Hypothalamus (tissue), 51 donors: ENCODE measurements around the gene SLC25A21.
"Not testable (repeated sequence)": the region's sequence is repeated elsewhere in the genome, so short reads cannot be mapped to it uniquely, and the experiment has no call there.

Source experiments
- DNase-seq, 51 donors: peaks; one replicate each; lab custom pipeline; 2025; lab: John Stamatoyannopoulos, UW

SLC25A21 gene

DNA sequence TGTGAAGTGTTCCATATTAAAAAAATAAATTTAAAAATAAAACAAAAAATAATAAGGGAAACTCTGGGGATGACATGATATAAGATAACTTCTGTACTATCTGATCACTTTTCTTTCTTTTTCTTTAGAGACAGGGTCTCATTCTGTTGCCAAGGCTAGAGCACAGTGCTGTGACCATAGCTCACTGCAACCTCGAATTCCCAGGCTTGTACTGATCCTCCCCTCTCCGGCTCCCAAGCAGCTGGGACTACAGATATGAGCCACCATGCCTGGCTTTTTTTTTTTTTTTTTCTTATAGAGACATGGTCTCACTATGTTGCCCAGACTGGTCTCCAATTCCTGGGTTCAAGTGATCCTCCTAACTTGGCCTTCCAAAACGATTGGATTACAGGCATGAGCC lies 14.9 kb upstream of the SLC25A21 start:
- DNase-seq, result no peak

DNA sequence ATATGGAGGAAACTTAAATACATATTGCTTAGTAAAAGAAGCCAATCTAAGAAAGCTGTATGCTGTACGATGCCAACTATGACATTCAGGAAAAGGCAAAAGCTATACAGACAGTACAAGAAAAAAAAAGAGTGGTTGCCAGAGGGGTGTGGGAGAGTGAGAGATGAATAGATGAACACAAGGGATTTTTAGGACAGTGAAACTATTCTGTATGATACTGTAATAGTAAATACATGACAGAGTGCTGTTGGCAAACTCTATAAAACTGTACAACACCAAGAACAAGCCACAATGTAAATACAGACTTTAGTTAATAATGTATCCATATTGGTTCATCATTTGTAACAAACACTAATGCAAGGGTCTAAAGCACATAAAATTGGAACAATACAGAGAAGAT lies 14.5 kb upstream of the SLC25A21 start:
- DNase-seq, result no peak

DNA sequence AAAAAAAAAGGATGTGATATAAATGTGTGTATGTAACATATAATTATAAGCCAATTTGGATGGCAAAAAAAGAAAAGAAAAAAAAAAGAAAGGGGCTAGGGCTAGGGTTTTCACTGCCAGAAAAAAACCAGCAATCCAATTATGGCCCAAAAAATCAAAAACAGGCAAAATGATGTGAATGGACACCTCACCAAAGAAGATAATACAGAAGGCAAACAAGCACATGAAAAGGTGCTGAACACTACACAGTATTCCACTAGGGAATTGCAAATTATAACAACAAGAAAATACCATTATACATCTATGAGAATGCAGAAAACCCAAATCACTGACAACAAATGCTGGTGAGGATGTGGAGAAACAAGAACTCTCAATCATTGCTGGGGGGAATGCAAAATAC lies 13.3 kb upstream of the SLC25A21 start:
- no peak for DNase-seq

DNA sequence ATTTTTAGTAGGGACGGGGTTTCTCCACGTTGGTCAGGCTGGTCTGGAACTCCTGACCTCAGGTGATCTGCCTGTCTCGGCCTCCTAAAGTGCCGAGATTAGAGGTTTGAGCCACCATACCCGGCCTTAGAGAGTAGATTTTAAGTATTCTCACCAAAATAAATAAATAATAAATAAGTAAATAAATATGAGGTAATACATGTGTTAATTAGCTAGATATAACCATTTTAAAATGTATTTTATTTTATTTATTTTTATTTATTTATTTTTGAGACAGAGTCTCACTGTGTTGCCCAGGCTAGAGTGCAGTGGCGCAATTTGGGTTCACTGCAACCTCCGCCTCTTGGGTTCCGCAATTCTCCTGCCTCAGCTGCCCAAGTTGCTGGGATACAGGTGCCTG lies 12.1 kb upstream of the SLC25A21 start:
- DNase-seq, result not testable (repeated sequence)

DNA sequence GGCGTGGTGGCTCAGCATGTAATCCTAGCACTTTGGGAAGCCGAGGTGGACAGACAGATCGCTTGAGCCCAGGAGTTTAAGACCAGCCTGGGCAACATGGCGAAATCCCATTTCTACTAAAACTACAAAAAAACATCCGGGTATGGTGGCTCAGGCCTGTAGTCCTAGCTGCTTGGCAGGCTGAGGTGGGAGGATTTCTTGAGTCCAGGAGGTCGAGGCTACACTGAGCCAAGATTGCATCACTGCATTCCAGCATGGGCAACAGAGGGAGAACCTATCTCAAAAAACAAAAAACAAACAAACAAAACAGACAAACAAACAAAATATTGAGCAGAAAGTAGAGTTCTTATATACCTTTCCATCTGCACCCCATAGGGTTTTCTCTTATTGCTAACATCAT lies 9.0 kb upstream of the SLC25A21 start:
- DNase-seq, result no peak

DNA sequence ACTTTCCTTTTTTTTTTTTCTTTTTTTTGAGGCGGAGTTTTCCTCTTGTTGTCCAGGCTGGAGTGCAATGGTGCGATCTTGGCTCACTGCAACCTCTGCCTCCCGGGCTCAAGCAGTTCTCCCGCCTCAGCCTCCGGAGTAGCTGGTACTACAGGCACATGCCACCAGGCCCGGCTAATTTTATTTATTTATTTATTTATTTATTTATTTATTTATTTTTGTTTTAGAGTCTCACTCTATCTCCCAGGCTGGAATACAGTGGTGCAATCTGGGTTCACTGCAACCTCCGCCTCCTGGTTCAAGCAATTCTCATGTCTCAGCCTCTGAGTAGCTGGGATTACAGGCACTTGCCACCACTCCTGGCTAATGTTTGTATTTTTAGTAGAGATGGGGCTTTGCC lies 8.5 kb upstream of the SLC25A21 start:
- not testable (repeated sequence) for DNase-seq

DNA sequence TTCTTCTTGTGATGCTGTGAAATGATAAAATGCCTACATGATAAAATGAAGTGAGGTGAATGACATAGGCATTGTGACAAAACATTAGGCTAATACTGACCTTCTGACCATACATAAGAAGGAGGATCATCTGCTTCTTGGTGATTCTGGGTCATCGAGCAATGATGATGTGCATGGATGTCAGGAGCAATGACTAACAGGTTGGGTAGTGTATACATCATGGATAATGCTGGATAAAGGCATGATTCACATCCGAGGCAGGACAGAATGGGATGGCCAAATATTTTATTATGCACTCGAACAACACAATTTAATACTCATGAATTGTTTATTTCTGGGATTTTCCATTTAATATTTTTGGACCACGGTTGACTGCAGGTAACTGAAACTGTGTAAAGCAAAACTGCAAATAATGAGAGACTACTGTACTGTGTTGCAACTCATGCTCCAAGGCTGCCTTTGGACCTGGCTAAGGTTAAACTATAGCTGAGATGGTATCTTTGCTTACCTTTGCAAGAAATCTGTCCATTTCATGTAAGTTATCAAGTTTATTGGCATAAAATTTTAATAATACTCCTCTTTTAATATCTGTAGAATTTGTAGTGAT lies 7.6 kb upstream of the SLC25A21 start:
- no peak for DNase-seq

DNA sequence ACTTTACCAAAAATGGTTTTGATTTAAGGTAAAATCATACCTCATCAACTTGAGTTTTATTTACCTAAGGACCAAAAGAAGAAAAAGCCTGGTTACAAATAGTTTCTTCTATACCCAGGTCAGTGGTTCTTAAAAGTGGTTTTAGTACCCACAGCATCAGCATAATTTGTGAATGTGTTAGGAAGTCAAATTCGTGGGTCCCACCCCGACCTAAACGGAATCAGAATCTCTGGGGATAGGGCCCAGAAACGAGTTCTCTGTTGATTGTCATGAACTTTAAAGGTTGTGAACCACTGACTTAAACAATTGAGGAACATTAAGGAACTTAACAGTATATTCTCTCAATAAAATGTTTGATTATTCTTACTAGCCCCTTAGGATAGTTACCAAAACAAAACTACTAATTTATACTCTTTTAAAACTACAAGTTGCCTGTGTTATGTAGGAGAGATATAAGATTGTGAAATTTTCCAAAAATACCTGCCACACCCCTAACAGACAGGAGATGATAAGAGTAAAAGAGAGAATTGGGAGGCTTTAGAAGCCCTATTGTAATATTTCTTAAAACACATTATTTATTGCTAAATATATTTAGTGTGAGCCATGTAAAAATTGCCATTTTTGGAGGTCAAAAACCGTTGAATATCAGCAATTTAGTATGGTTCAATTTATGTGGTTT lies 669 bp upstream of the SLC25A21 start:
- no peak for DNase-seq

DNA sequence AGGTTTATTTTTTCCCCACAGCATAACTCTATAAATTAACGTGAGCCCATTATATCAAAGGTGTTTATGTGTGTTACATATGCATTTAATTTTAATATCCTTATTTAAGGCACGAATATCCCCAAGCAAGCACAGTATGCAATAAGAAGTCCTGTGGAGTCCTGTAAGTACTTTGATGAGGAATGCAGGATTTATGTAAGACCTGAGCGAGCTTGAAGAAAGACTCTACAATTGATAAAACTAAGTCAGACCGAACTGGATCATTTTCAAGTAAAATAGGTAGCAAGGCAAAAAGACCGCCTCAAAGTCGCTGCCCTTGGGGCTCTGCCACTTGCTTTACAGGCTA lies 755 bp downstream of the SLC25A21 start:
- DNase-seq, result no peak

DNA sequence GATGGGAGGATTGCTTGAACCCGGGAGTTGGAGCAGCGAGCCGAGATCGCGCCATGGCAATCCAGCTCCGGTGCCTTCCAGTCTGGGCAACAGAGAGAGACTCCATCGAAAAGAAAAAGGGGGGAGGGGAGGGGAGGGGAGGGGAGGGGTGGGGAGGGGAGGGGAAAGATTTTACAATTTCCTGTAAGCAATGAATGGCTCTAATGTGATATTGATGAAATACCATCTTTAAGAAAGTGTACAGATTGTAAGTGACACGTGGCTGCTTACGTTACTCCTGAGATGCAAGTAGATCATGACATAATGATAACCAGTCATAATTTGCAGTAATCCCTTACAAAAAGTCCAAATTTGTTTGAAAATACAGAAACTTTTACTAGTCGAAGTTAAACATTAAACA lies 1.4 kb downstream of the SLC25A21 start:
- no peak for DNase-seq

DNA sequence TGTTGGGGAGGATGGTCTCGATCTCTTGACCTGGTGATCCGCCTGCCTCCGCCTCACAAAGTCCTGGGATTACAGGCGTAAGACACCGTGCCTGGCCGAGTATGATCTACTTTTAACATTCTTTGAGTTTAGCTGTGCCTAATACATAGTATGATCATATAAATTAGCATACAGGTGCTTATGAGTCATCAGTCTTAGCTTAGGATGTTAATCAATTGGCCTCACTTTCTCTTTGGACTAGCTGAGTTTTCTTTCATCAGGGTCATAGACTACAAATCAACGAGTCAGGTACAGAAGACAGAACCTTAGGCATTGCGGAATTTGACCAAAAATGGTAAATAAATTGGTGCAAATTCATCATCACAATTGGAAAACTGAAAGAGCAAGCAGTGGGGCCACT lies 2.2 kb downstream of the SLC25A21 start:
- DNase-seq, result no peak

DNA sequence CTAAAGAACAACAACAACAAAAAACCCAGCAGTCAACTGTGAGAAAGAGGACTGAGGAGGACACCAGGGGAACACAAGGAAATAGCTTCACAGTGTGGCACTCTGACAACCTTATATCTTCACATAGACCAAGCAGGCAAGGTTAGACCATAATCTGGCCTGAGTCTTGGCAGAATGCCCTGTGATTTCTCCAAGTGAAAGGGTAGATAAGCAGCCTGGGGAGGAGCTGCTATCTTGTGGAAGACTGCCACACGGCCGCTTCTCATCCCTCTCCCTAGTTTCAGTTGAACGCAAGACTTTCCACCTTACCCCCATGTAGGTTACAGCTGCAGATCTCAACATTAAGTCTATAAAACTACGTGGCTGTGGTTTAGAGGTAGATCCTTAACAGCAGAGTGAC lies 3.7 kb downstream of the SLC25A21 start:
- no peak for DNase-seq

DNA sequence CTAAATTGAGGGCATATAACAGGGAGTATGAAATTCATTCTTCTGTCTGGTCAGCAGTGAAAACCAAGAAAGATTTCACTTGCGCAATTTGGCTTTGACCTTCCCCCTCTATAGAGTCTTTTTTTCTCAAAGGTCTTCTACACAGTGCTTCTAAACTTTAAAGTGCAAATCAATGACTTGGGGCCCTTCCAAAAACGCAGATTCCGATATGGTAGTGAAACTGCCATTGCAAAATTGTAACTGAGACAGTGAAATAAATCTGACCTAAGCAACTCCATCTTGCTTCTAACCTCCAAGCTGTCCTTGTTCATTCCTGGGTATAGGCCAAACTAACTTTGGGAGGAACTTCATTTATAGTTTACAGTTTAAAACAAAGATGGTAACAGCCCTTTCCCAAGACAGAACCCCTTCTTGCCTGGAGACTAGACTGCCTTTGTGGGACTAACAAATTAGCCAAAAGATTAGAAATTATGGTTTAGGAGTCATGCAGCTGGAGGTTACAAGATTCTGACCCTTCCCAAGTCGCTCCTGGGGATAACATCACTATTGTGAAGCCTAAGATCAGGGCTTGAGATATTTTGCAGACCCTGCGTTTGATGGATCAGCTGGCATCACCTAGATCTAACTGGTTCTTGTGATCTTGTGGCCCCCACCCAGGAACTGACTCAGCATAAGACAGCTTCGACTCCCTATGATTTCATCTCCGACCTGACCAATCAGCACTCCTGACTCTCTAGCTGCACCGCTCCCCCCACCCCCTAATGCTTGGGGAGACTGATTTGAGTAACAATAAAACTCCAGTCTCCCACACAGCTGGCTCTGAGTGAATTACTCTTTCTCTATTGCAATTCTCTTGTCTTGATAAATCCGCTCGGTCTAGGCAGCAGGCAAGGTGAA lies 5.0 kb downstream of the SLC25A21 start:
- no peak for DNase-seq

DNA sequence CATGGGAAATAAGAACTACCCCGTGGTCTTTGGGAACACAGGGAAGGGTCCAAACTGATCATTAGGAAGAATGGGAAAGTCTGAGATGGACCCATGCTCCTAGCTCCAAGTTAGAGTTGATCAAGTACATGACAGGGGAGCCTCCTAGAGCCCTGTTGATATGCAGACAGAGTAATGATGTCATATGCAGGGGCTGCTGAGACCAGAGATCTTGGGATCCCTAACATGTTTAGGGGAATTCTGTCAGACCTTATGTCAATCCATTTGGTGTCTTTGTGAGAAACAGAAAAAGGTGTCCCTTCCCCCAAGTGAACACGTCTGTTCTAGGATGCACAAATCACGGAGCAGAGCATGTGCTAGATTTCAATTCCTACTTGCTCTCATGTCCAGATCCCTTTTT lies 6.6 kb downstream of the SLC25A21 start:
- DNase-seq, result no peak

DNA sequence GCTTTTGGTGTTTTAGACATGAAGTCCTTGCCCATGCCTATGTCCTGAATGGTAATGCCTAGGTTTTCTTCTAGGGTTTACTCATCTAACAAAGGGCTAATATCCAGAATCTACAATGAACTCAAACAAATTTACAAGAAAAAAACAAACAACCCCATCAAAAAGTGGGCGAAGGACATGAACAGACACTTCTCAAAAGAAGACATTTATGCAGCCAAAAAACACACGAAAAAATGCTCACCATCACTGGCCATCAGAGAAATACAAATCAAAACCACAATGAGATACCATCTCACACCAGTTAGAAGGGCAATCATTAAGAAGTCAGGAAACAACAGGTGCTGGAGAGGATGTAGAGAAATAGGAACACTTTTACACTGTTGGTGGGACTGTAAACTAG lies 10.1 kb downstream of the SLC25A21 start:
- not testable (repeated sequence) for DNase-seq

DNA sequence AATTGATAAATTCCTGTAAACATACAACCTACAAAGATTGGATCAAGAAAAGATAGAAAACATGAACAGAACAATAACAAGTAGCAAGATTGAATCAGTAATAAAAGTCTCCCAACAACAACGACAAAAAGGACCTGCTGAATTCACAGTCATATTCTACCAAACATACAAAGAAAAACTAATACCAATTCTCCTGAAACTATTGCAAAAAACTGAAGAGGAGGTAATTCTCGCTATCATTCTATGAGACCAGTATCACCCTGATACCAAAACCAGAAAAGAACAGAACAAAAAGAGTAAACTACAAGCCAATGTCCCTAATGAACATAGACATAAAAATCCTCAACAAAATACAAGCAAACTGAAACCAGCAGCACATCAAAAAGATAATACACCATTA lies 14.4 kb downstream of the SLC25A21 start:
- DNase-seq, result no peak

DNA sequence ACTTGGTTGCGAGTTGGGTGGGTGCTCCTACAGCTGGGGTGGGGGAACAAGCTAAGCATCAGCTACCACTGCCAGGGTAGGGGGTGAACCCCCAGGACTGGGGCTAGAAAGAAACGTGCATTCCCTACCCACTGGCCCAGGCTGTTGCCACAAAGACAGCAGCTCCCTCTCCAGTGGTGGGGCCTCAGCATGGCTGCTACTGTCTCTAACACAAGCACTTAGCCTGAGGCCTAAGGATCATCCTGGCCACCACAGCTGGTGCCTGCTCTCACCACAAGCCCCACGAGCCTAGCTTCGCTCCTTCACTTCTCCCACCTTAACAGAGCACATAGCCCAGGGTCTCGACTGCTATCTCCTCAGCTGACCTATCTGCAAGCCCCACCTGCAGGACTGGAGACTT lies 18.9 kb downstream of the SLC25A21 start:
- DNase-seq, result no peak

DNA sequence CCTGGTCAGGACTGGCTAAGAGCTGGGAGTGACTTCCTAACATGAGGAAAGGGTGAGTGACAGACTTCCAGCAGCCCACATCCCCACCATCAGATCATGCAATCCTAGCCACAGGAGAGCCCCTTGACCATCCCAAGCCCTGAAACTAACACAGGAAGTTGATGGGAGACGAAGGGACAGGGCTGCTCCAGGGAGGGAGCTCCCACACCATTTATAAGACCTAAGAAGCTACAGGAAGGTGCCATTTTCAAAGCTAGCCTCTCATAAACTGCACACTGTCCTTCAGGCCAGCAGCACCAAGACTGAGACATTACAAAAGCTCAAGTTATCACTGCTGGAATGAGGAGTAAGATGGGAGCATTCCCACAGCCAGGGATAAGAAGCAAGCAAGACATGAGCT lies 19.4 kb downstream of the SLC25A21 start:
- no peak for DNase-seq

DNA sequence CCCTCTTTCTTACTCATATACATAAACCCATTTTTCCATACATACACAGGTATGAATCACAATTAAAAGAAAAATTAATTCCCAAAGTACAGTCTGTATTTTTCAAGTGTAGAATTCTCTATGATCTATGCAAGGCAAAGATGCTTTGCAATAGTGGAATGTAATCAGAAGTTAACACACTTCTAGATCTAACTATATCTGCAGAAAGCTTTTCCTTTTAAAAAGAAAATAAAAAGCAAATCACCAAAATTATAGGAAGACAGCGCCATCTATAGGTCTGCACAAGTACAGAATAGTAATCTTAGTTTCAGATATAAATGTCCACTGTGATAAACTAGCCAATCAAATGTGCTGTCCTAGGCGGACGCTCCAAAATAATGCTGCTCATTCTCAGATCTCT lies 22.0 kb downstream of the SLC25A21 start:
- DNase-seq, result peak in 1 of 51 donors; percentile 5

DNA sequence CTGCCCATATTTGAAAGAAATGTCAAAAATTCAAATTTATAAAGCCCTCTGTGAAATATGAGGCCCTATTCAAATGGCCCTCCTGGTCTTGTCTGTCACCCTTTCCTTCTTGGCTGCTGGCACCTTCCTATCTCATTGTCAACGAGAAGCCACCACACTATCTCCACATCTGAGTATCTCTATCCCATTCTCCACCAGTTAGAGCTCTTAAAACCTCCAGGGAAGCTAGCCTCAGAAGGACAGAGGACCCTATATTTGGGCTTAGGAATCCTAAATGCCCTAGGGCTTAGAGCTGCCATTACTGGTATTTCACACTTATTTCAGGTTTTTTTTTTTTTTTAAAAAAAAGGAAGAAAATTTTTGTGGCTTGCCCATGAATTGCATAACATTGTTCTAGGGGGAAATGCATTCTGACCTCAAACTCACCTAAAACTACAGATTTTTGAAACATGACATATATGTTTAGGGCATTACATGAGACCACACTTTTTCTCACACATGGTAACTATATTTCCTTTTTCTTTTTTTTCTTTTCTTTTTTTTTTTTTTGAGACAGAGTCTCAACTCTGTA lies 25.0 kb downstream of the SLC25A21 start:
- DNase-seq, result no peak

DNA sequence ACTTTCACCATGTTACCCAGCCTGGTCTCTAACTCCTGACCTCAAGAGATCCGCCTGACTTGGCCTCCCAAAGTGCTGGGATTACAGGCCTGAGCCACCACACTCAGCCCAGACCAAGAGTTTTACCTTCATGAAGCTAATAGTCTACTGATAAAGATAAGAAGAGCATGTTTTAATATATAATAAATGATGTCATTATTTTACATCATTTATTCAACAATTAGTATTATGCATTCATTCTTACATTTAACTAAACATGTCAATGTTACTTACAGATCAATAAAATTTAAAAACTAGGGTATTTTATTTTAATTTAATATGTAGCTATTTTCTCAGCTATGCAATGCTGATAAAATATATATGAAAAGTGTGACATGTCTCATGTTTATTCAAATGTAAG lies 26.0 kb downstream of the SLC25A21 start:
- DNase-seq, result not testable (repeated sequence)

DNA sequence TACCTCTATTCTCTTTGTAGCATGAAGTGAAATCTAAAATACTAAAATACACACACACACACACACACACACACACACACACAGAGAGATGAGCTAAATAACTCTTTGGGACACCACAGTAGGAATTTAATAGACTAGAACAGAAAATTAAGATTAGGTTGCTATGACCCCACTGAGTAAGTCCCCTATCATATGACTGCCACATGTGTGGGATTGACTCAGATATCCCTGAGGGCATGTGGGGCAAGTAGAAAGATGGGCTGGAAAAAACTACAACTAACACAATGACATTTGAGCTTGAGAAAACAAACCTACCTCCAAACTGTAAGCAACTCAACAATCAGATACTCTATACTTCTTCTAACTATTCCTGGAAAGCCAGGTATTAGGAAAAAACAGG lies 27.0 kb downstream of the SLC25A21 start:
- DNase-seq, result no peak
